Measurements from ENCODE around the gene MAEA. TPM values are rescaled to one million over a fixed set of nuclear protein-coding genes. Genes with fewer than 3 reads are reported as not detected.

Gene MAEA
- total and polyA plus RNA-seq, 2 of the 8 experiments (the other 6 are each of a cell fraction or from before 2014, with no cell fraction given), result 75.8 to 133 TPM

GRCh38 chr4:1346781-1347409, 57.2 kb downstream of the MAEA start, which contains the start of gene UVSSA:
UVSSA (plus strand) TSS chr4:1347208; CDS start chr4:1348092, 884 bp downstream.
- Histone ChIP-seq H3K9ac (replicated peaks in 1 of 4; ENCODE audit: extremely low read depth in 1 of 4, low read depth in 3 of 4, low read length in 3 of 4) (peak within 1 kb of the TSS; percentile 59 to 85 (median 70)), H3K14ac (ENCODE audit: insufficient read length) (no peak within 1 kb of the TSS), H2BK5ac (ENCODE audit: low read depth, low read length) (peak within 1 kb of the TSS; percentile 61; the same call in 1 of the 2 replicates), H3K27me3 (replicated peaks in 1 of 4; ENCODE audit: control insufficient read depth in 3 of 4, extremely low read depth in 1 of 4, insufficient read depth in 3 of 4, low read length in 3 of 4) (no peaks in the 10 kb centered on the region), H3K4me2 (ENCODE audit: insufficient read depth in 1 of 2, low read depth in 2 of 2, low read length in 2 of 2) (peak within 1 kb of the TSS; percentile 80 to 93), H2BK20ac (ENCODE audit: low read length) (no peak within 1 kb of the TSS), H3K4me3 (ENCODE audit: extremely low read depth in 1 of 4, insufficient read depth in 2 of 4, low read depth in 3 of 4, low read length in 4 of 4) (peak within 1 kb of the TSS; percentile 80 to 91 (median 84)), H3K27ac (ENCODE audit: low read depth, low read length) (peak within 1 kb of the TSS; percentile 60; the same call in 1 of the 2 replicates), H3K36me3 (ENCODE audit: control insufficient read depth in 2 of 4, insufficient read depth in 4 of 4, low read length in 3 of 4) (peaks cover 0 to 7% (median 3%) of the 10 kb centered on the region in 4 experiments; a peak in 3 of 8 replicates), H3K79me2 (ENCODE audit: control insufficient read depth in 1 of 2, insufficient read depth in 2 of 2, low read length in 2 of 2) (peaks cover 0 to 9% of the 10 kb centered on the region in 2 experiments; a peak in 2 of 4 replicates), H3K4me1 (replicated peaks in 1 of 4; ENCODE audit: control insufficient read depth in 3 of 4, insufficient read depth in 4 of 4, low read length in 3 of 4) (peaks cover 0 to 6% (median 2%) of the 10 kb centered on the region in 4 experiments; a peak in 3 of 7 replicates), H4K91ac (replicated peaks; ENCODE audit: insufficient read length, low read length) (peak within 1 kb of the TSS; percentile 69), H2AFZ (ENCODE audit: low read length) (0 out of 2 replicates have a peak within 1 kb of the TSS, but pooled peaks have one; percentile 17), H2BK12ac (ENCODE audit: low read depth, low read length) (no peak within 1 kb of the TSS), H4K20me1 (replicated peaks in 1 of 2; ENCODE audit: control insufficient read depth in 1 of 2, insufficient read depth in 2 of 2, low read length in 2 of 2) (peaks cover 0 to under 1% of the 10 kb centered on the region in 2 experiments), H3K56ac (replicated peaks; ENCODE audit: insufficient read length, low read depth, low read length) (peak within 1 kb of the TSS; percentile 62), H3K23ac (ENCODE audit: insufficient read length) (no peak within 1 kb of the TSS), H2BK15ac (ENCODE audit: low read length) (no peak within 1 kb of the TSS), H2AK5ac (ENCODE audit: low read depth, low read length) (no peak within 1 kb of the TSS), H2BK120ac (replicated peaks; ENCODE audit: low read depth, low read length) (no peak within 1 kb of the TSS), H3K9me3 (ENCODE audit: insufficient read depth in 2 of 2, low read depth in 1 of 2, low read length in 1 of 2) (no peaks in the 10 kb centered on the region), H3K4ac (replicated peaks; ENCODE audit: insufficient read length, low read depth, low read length) (peak within 1 kb of the TSS; percentile 32), H4K8ac (ENCODE audit: extremely low read depth, insufficient read depth, low read length) (peak within 1 kb of the TSS; percentile 89), H4K5ac (ENCODE audit: insufficient read length, low read depth, low read length) (peak within 1 kb of the TSS; percentile 68), H3K18ac (ENCODE audit: extremely low read depth, low read length) (peak within 1 kb of the TSS; percentile 66), H3K79me1 (ENCODE audit: low read depth, low read length) (peaks cover 2% of the 10 kb centered on the region; the same call in 1 of the 2 replicates), H3K23me2 (ENCODE audit: low read depth, low read length) (peaks cover 10% of the 10 kb centered on the region)
- FAIRE-seq (no peak), DNase-seq (ENCODE audit: low read depth in 1 of 2, low spot score in 2 of 2) (peak; percentile 99 to 100)
- ChIA-PET POLR2A (ENCODE audit: partially characterized antibody) (interaction anchor here (0.5 to 5.7 kb wide), 11 partner anchors 9 to 343 kb away, joined by 3 to 49 read pairs (median 3); partner anchors contain the start of genes CTBP1 and MAEA), CTCF (ENCODE audit: partially characterized antibody) (interaction anchor here (1.5 to 1.8 kb wide), 2 partner anchors 9 to 28 kb away, joined by 4 to 7 read pairs; no protein-coding TSS in a partner anchor)
- WGBS, 2 experiments (ENCODE audit: extremely low coverage in 1 of 2, insufficient coverage in 1 of 2, insufficient read length in 1 of 2, insufficient replicate concordance in 2 of 2, low coverage in 1 of 2, low lambda C conversion rate in 2 of 2, missing lambda C conversion rate in 1 of 2), result 1% methylated on average over 27 of the region's 76 CpGs; no CpG with 5 or more reads in 1 of the 2 experiments
- peak; percentile 89 for TF ChIP-seq MAX (IDR thresholded peaks at IDR 0.05)
- TF ChIP-seq KDM4A (IDR thresholded peaks at IDR 0.05; ENCODE audit: low read depth, low read length, severe bottlenecking), result no peak
- TF ChIP-seq KDM1A (IDR thresholded peaks at IDR 0.05; ENCODE audit: borderline replicate concordance, low read length), result no peak
- peak; percentile 46 to 65; a peak in 1 of 4 replicates for TF ChIP-seq SIN3A (conservative IDR thresholded peaks at IDR 0.05 in 1 of 2, IDR thresholded peaks at IDR 0.05 in 1 of 2; ENCODE audit: low read depth in 1 of 2, low read length in 2 of 2)
- TF ChIP-seq EZH2 (IDR thresholded peaks at IDR 0.05; ENCODE audit: low read depth, low read length, severe bottlenecking), result no peak
- TF ChIP-seq CTCF (IDR thresholded peaks at IDR 0.05; ENCODE audit: control extremely low read depth in 1 of 3, insufficient read depth in 1 of 3, low read depth in 1 of 3, low read length in 3 of 3), result no peak
- TF ChIP-seq CEBPB (IDR thresholded peaks at IDR 0.05; ENCODE audit: low read depth, low read length), result no peak
- TF ChIP-seq NRF1 (IDR thresholded peaks at IDR 0.05; ENCODE audit: low read depth, low read length), result peak; percentile 81

Measured in H1 (cell line).